ENCODE data around the gene STYXL1. TPM values are rescaled to one million over a fixed set of nuclear protein-coding genes. Genes with fewer than 3 reads are reported as not detected.

STYXL1 gene
- total and polyA plus RNA-seq, 2 experiments from 2014 or later: 28.0 to 39.2 TPM

GRCh38 chr7:75994388-75995051 is 53.3 kb downstream of the STYXL1 start, which contains the start of gene TMEM120A:
TSS of gene TMEM120A (minus strand) at chr7:75994595. CDS start at chr7:75994570, 25 bp downstream.
- H3K4me1 Mint-ChIP-seq: peaks cover 33% of the 10 kb centered on the region

More at GRCh38 chr7:75994388-75995051, 53.3 kb downstream of the STYXL1 start, which contains the start of gene TMEM120A:
- ATAC-seq: peak; percentile 85
- Histone ChIP-seq H3K4me2 (peak within 1 kb of the TSS; percentile 94), H3K4me1 (ENCODE audit: insufficient read depth) (peaks cover 11% of the 10 kb centered on the region), H3K9me2 (ENCODE audit: insufficient read depth) (no peaks in the 10 kb centered on the region), H3K36me3 (ENCODE audit: insufficient read depth) (no peaks in the 10 kb centered on the region), H3K27me3 (ENCODE audit: insufficient read depth) (no peaks in the 10 kb centered on the region), H3K79me2 (replicated peaks; ENCODE audit: insufficient read depth) (no peaks in the 10 kb centered on the region), H3F3A (replicated peaks; ENCODE audit: low read depth) (peaks cover 10% of the 10 kb centered on the region; the same call in 1 of the 2 replicates), H4K20me1 (replicated peaks; ENCODE audit: insufficient read depth) (no peaks in the 10 kb centered on the region), H2AFZ (peak within 1 kb of the TSS; percentile 76), H3K4me3 (peak within 1 kb of the TSS; percentile 91), H3K27ac (ENCODE audit: low read depth) (peak within 1 kb of the TSS; percentile 89)
- TF ChIP-seq ETS1 (IDR thresholded peaks at IDR 0.05) (peak; percentile 56; the same call in 1 of the 2 replicates), EZH2 (IDR thresholded peaks at IDR 0.05; ENCODE audit: low read depth, unreplicated experiment) (no peak), ZNF114 (CRISPR knock-in tag; IDR thresholded peaks at IDR 0.05) (no peak), ZNF462 (CRISPR knock-in tag; IDR thresholded peaks at IDR 0.05) (no peak), NANOG (IDR thresholded peaks at IDR 0.05; ENCODE audit: borderline replicate concordance) (no peak), ZNF331 (CRISPR knock-in tag; IDR thresholded peaks at IDR 0.05; ENCODE audit: low read depth) (no peak), POLR2AphosphoS5 (IDR thresholded peaks at IDR 0.05; ENCODE audit: low read depth) (peak; percentile 95), EZH2phosphoT487 (IDR thresholded peaks at IDR 0.05; ENCODE audit: unreplicated experiment) (no peak), CREB1 (CRISPR knock-in tag; IDR thresholded peaks at IDR 0.05; ENCODE audit: low read depth) (peak; percentile 41; the same call in 1 of the 2 replicates), REST (IDR thresholded peaks at IDR 0.05; ENCODE audit: unreplicated experiment) (no peak), CTCF (conservative IDR thresholded peaks at IDR 0.05; ENCODE audit: low read depth in 2 of 2) (0 out of 4 replicates have a peak, but pooled peaks of 1 of the 2 experiments have one; percentile 4), STAT1 (IDR thresholded peaks at IDR 0.05; ENCODE audit: unreplicated experiment) (no peak), JUNB (IDR thresholded peaks at IDR 0.05; ENCODE audit: unreplicated experiment) (no peak)
- peak within 1 kb of the TSS; percentile 94; the same call in 1 of the 2 replicates for H3K27ac Mint-ChIP-seq
- H3K27me3 Mint-ChIP-seq (ENCODE audit: insufficient read depth, low read depth, poor library complexity): peaks cover 15% of the 10 kb centered on the region
- H3K4me3 Mint-ChIP-seq: peak within 1 kb of the TSS; percentile 77
- H3K36me3 Mint-ChIP-seq (ENCODE audit: low read depth): peaks cover 18% of the 10 kb centered on the region
- DNase-seq (ENCODE audit: low spot score): peak; percentile 96
- no peaks in the 10 kb centered on the region; the same call in 2 of the 3 replicates for H3K9me3 Mint-ChIP-seq

Data from GM23338 (cell line).